Coronary artery (tissue), 2 donors: ENCODE results near the gene PRR12.
A peak's percentile ranks its signal among the peaks of the same experiment; 100 is the strongest.

ENCODE experiments used
- DNase-seq: peaks from one replicate; pipeline ENCODE4 v3.0.0-alpha.2; 2017; ENCODE audit warnings: low spot score
- H3K27ac ChIP-seq, 2 donors: fragments of 200-600 bp; sonication (generic); one replicate each; pipeline ENCODE4 v1.5.1; 2016 to 2019
- H3K4me3 ChIP-seq: fragments of 200-600 bp; sonication (generic); 2 replicates; pipeline ENCODE4 v1.5.1; 2016; ENCODE audit warnings: mild to moderate bottlenecking, moderate library complexity
- TF ChIP-seq, protein P1 (sequence below): fragments of 200-600 bp; sonication (generic); IDR thresholded peaks from one replicate; pipeline ENCODE4 v1.5.1; 2019; ENCODE audit warnings: antibody characterized with exemption

The PRR12 gene

DNA sequence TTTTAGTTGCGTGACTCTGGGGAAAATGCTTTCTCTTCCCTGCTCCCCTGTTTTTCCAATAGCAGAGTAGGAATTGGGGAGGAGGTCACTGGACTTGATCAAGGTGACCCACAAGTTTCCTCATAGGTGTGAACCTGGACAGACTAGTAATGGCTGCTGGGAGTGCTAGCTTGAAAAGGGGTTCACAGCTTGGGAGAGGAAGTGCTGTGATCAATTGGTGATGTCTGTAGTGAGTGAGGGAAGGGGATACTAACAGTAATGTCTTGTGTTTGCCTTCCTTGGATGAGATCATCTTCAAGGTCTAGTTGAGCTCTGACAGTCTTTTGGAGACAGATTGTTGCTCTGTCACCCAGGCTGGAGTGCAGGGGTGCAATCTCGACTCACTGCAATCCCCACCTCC is 76.5 kb downstream of the PRR12 start:
- Histone ChIP-seq H3K27ac (no peak overlapping the region), H3K4me3 (no peak overlapping the region)
- DNase-seq: no peak
- TF ChIP-seq, protein P1, sequence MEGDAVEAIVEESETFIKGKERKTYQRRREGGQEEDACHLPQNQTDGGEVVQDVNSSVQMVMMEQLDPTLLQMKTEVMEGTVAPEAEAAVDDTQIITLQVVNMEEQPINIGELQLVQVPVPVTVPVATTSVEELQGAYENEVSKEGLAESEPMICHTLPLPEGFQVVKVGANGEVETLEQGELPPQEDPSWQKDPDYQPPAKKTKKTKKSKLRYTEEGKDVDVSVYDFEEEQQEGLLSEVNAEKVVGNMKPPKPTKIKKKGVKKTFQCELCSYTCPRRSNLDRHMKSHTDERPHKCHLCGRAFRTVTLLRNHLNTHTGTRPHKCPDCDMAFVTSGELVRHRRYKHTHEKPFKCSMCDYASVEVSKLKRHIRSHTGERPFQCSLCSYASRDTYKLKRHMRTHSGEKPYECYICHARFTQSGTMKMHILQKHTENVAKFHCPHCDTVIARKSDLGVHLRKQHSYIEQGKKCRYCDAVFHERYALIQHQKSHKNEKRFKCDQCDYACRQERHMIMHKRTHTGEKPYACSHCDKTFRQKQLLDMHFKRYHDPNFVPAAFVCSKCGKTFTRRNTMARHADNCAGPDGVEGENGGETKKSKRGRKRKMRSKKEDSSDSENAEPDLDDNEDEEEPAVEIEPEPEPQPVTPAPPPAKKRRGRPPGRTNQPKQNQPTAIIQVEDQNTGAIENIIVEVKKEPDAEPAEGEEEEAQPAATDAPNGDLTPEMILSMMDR: no peak

DNA sequence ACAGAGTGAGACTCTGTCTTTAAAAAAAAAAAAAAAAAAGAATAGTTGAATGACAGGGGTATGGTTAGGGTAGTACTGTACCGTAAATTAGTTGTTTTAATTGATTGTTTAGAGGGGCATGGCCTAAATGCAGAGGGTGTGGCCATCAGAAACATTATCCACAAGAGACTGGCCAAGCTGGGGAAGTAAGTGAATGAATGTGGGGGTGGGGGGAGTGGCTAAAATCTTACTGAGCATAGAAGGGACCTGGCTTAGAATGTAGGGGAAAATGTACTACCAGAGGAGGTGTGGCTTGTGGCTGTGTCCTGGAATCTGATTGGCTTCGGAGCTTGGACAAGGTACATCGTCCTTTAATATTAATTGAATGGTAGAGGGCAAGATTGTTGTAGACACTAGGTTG is 78.5 kb downstream of the PRR12 start:
- TF ChIP-seq, protein P1: no peak

DNA sequence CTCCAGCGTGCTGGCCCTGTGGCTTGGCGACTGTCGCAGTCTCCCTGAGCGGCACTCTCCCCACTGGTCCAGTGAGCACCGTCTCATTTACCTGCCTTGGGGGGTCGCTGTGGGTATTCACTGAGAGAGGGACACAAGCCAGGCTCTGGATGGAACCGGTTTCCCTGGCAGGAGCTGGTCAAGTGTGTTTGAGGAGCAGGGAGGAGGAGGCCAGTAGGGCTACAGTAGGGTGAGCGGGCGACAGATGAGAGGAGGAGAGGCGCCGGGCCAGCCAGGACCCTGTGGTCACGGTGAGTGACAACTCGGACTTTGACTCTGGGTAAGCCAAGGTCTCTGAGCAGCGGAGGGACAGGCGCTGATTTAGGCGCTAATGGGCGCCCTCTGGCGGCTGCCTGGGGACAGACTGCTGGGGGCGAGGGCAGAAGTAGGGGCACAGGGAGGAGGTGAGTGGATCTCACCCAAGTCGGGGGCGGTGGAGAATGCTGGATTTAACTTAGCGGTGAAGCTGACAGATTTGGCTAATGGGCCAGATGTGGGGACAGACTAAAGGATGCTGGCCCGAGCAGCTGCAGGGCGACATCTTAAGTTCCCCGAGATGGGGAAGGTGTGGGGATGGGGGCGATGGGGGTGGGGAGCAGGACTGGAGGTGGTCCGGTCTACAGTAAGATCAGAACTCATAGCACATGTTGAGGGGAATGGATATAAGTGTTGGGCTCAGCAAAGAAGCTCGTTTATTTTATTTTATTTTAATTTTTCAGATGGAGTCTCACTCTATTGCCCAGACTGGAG is 81.3 kb downstream of the PRR12 start:
- TF ChIP-seq, protein P1: peak; percentile 82
- Histone ChIP-seq H3K27ac (peak overlapping the region in 1 of 2 donors; percentile 74), H3K4me3 (peak overlapping the region; percentile 47)
- DNase-seq: no peak

More for the DNA sequence above, 78.5 kb downstream of the PRR12 start:
- no peak overlapping the region for H3K27ac ChIP-seq
- no peak for DNase-seq
- no peak overlapping the region for H3K4me3 ChIP-seq
